Keratinocyte (primary cell): ENCODE measurements around the gene TCN2. TPM values are rescaled to one million over a fixed set of nuclear protein-coding genes. Genes with fewer than 3 reads are reported as not detected.

Source experiments
- DNase-seq: peaks from one replicate; pipeline ENCODE4 v3.0.0-alpha.2; 2011; ENCODE audit warnings: low read depth, missing footprints, low spot score
- FAIRE-seq: peaks from 2 replicates; lab custom pipeline; 2011; peaks lifted over from hg19 to GRCh38; lab: Jason Lieb, UNC
- H2AFZ ChIP-seq: 2 replicates; pipeline ENCODE4 v1.6.0; 2012; ENCODE audit warnings: low read length, control low read depth, inconsistent platforms; ENCODE audit not compliant: control insufficient read depth
- H3K27ac ChIP-seq: 2 replicates; pipeline ENCODE4 v1.5.1; 2011; ENCODE audit warnings: low read length; ENCODE audit not compliant: control insufficient read depth, insufficient read depth
- H3K27me3 ChIP-seq: 3 replicates; pipeline ENCODE4 v1.6.0; 2011; ENCODE audit warnings: low read length; ENCODE audit not compliant: control insufficient read depth, insufficient read depth; ENCODE audit errors: extremely low read depth
- H3K36me3 ChIP-seq, 2 experiments: 2 replicates in 1 of 2; 3 replicates in 1 of 2; pipeline ENCODE4 v1.5.1; 2011; ENCODE audit warnings: low read length in 2 of 2, mild to moderate bottlenecking in 1 of 2; ENCODE audit not compliant: control insufficient read depth in 2 of 2, insufficient read depth in 2 of 2; ENCODE audit errors: extremely low read depth in 1 of 2
- H3K4me1 ChIP-seq: 3 replicates; pipeline ENCODE4 v1.5.1; 2011; ENCODE audit warnings: low read length; ENCODE audit not compliant: control insufficient read depth, insufficient read depth; ENCODE audit errors: extremely low read depth
- H3K4me2 ChIP-seq: 3 replicates; pipeline ENCODE4 v1.6.0; 2011; ENCODE audit warnings: low read depth, low read length; ENCODE audit not compliant: control insufficient read depth, insufficient read depth; ENCODE audit errors: extremely low read depth
- H3K4me3 ChIP-seq, 3 experiments: fragments of 200-600 bp in 1 of 3; sonication (generic) in 1 of 3; 2 replicates in 2 of 3; 3 replicates in 1 of 3; pipeline ENCODE4 v1.5.1; 2011 to 2016; ENCODE audit warnings: low read length in 3 of 3, mild to moderate bottlenecking in 3 of 3, control low read depth in 2 of 3, inconsistent platforms in 1 of 3, low read depth in 1 of 3, mixed read lengths in 1 of 3, mixed run types in 1 of 3, moderate library complexity in 1 of 3; ENCODE audit not compliant: control insufficient read depth in 2 of 3, insufficient read depth in 2 of 3; ENCODE audit errors: extremely low read depth in 1 of 3
- H3K79me2 ChIP-seq: 2 replicates; pipeline ENCODE4 v1.6.0; 2012; ENCODE audit warnings: low read length; ENCODE audit not compliant: control insufficient read depth, insufficient read depth
- H3K9ac ChIP-seq: 3 replicates; pipeline ENCODE4 v1.6.0; 2011; ENCODE audit warnings: low read length; ENCODE audit not compliant: control insufficient read depth, insufficient read depth; ENCODE audit errors: extremely low read depth
- H3K9me1 ChIP-seq: 3 replicates; pipeline ENCODE4 v1.6.0; 2011; ENCODE audit warnings: low read length; ENCODE audit not compliant: control insufficient read depth, insufficient read depth; ENCODE audit errors: extremely low read depth
- H3K9me3 ChIP-seq: 2 replicates; pipeline ENCODE4 v1.5.1; 2012; ENCODE audit warnings: low read depth, low read length; ENCODE audit not compliant: control insufficient read depth
- H4K20me1 ChIP-seq: 3 replicates; pipeline ENCODE4 v1.6.0; 2011; ENCODE audit warnings: low read length; ENCODE audit not compliant: control insufficient read depth, insufficient read depth; ENCODE audit errors: extremely low read depth
- EZH2 ChIP-seq: IDR thresholded peaks from one replicate; pipeline ENCODE4 v1.6.1; 2012; ENCODE audit warnings: inconsistent platforms, mild to moderate bottlenecking, low read length, moderate library complexity
- dilution Hi-C: fragments of 300-500 bp; cut with MboI; formaldehyde crosslinking; loops from one replicate; pipeline ENCODE4 v1.7.0; 2020; ENCODE audit warnings: low sequenced_read_pairs; ENCODE audit not compliant: extremely low pct_ligation_motif_present
- polyA plus RNA-seq, 5 experiments: library from polyadenylated mRNA; depleted of rRNA in 3 of 5; stranded (reverse) in 3 of 5; stranded (forward) in 1 of 5; unstranded in 1 of 5; fragments of >200 nt; gene quantifications; 1 replicate in 1 of 5; 2 replicates in 3 of 5; 3 replicates in 1 of 5; pipeline versions ENCODE4 v1.2.1 to v1.2.3, GENCODE V29; 2011 to 2012; ENCODE audit warnings: missing spikeins in 2 of 5, low read depth in 1 of 5, low replicate concordance in 1 of 5
- TF ChIP-seq, protein P1 (sequence below), 3 experiments: IDR thresholded peaks in 1 of 3; conservative IDR thresholded peaks in 1 of 3; optimal IDR thresholded peaks in 1 of 3; 2 replicates in 2 of 3; 3 replicates in 1 of 3; pipeline versions ENCODE3 to v1.5.1; 2011; ENCODE audit warnings: low read length in 3 of 3, mild to moderate bottlenecking in 3 of 3, moderate library complexity in 2 of 3, control low read depth in 1 of 3, inconsistent platforms in 1 of 3; ENCODE audit not compliant: insufficient read depth in 2 of 3; ENCODE audit errors: extremely low read depth in 1 of 3

TCN2 gene
- polyA plus RNA-seq, 1 donor (not counting 4 experiments of a cell fraction or from before 2014, with no cell fraction given): 0.88 TPM

GRCh38 chr22:30605449-30606110 is 1.4 kb upstream of the TCN2 start:
- no peak overlapping the region for H3K27ac ChIP-seq

DNA sequence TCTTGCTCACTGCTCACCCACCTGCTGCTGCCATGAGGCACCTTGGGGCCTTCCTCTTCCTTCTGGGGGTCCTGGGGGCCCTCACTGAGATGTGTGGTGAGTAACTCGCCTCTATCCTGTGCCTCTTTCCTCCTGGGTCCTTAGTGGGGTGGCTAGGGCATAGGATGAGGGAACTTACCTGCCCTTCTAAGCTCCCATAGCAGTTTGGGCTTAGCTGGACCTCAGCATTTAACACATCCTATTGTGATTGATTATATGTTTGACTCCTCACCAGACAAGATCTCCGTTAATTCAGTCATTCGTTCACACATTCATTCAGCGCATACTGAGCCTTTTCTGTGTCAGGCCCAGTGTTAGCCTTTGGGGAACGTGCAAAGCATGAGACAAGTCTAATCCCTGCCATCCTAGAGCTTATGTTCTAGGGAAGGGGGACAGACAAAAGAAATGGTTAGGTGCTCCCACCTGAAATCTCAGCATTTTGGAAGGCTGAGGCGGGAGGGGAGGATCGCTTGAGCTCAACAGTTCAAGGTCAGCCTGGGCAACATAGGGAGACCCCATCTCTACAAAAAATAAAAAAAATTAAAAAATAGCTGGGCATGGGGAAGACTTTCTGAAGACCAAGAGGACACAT is 441 bp downstream of the TCN2 start:
- no peaks in the 10 kb centered on the region for H4K20me1 ChIP-seq
- no peaks in the 10 kb centered on the region for H3K79me2 ChIP-seq
- H3K9me1 ChIP-seq: no peaks in the 10 kb centered on the region
- DNase-seq (no peak), FAIRE-seq (no peak)
- no peak overlapping the region for H3K27ac ChIP-seq
- TF ChIP-seq, protein P1, sequence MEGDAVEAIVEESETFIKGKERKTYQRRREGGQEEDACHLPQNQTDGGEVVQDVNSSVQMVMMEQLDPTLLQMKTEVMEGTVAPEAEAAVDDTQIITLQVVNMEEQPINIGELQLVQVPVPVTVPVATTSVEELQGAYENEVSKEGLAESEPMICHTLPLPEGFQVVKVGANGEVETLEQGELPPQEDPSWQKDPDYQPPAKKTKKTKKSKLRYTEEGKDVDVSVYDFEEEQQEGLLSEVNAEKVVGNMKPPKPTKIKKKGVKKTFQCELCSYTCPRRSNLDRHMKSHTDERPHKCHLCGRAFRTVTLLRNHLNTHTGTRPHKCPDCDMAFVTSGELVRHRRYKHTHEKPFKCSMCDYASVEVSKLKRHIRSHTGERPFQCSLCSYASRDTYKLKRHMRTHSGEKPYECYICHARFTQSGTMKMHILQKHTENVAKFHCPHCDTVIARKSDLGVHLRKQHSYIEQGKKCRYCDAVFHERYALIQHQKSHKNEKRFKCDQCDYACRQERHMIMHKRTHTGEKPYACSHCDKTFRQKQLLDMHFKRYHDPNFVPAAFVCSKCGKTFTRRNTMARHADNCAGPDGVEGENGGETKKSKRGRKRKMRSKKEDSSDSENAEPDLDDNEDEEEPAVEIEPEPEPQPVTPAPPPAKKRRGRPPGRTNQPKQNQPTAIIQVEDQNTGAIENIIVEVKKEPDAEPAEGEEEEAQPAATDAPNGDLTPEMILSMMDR (optimal IDR thresholded peaks at IDR 0.05 in 1 of 3, IDR thresholded peaks at IDR 0.05 in 1 of 3, conservative IDR thresholded peaks at IDR 0.05 in 1 of 3; ENCODE audit: extremely low read depth in 1 of 3, insufficient read depth in 2 of 3, low read length in 3 of 3): no peak
- no peak for TF ChIP-seq EZH2
- peaks cover 28% of the 10 kb centered on the region for H3K4me1 ChIP-seq
- dilution Hi-C loops: no loop called here
- H3K9me3 ChIP-seq: no peaks in the 10 kb centered on the region
- peak overlapping the region; percentile 94 for H3K4me2 ChIP-seq
- H3K9ac ChIP-seq: no peak overlapping the region
- peak overlapping the region; percentile 97 for H2AFZ ChIP-seq
- no peaks in the 10 kb centered on the region for H3K27me3 ChIP-seq
- no peaks in the 10 kb centered on the region for H3K36me3 ChIP-seq
- H3K4me3 ChIP-seq: no peak overlapping the region

More at GRCh38 chr22:30605449-30606110, 1.4 kb upstream of the TCN2 start:
- Histone ChIP-seq H3K4me2 (peak overlapping the region; percentile 54), H3K4me3 (no peak overlapping the region), H4K20me1 (no peaks in the 10 kb centered on the region), H2AFZ (peak overlapping the region; percentile 56), H3K27me3 (no peaks in the 10 kb centered on the region), H3K36me3 (no peaks in the 10 kb centered on the region), H3K9ac (no peak overlapping the region), H3K4me1 (peaks cover 28% of the 10 kb centered on the region), H3K9me3 (no peaks in the 10 kb centered on the region), H3K9me1 (no peaks in the 10 kb centered on the region), H3K79me2 (no peaks in the 10 kb centered on the region)
- DNase-seq (no peak), FAIRE-seq (no peak)
- dilution Hi-C loops: no loop called here
- TF ChIP-seq, protein P1 (optimal IDR thresholded peaks at IDR 0.05 in 1 of 3, IDR thresholded peaks at IDR 0.05 in 1 of 3, conservative IDR thresholded peaks at IDR 0.05 in 1 of 3; ENCODE audit: extremely low read depth in 1 of 3, insufficient read depth in 2 of 3, low read length in 3 of 3): peak; percentile 60 to 82 (median 77)
- no peak for TF ChIP-seq EZH2
